A673 (cell line): ENCODE data around the gene EEFSEC. TPM values are rescaled to one million over a fixed set of nuclear protein-coding genes. Genes with fewer than 3 reads are reported as not detected.

ENCODE experiments used
- BruUV-seq: library from RNA; stranded (reverse); fragments of 400-500 nt; replicated peaks from 2 replicates; lab custom pipeline; 2021; lab: Mats Ljungman, UMichigan
- CTCF ChIA-PET: fragments of 300-600 bp; sonication (Branson Sonifier 250); formaldehyde crosslinking; loops from one replicate; lab custom pipeline; 2022; ENCODE audit warnings: antibody characterized with exemption; lab: Charles Lee
- POLR2A ChIA-PET: fragments of 300-600 bp; sonication (Branson Sonifier 250); formaldehyde crosslinking; loops from one replicate; lab custom pipeline; 2022; ENCODE audit warnings: antibody characterized with exemption; ENCODE audit not compliant: low non-redundant PET; lab: Charles Lee
- DNase-seq: peaks from one replicate; pipeline ENCODE4 v3.0.0-alpha.2; 2015; ENCODE audit warnings: low spot score
- H3K27ac ChIP-seq: fragments of 200-600 bp; sonication (generic); 2 replicates; pipeline ENCODE4 v1.5.1; 2016; ENCODE audit warnings: mixed run types, low read depth, mild to moderate bottlenecking, mixed read lengths, antibody characterized with exemption, low read length; ENCODE audit not compliant: poor library complexity, severe bottlenecking
- H3K27me3 ChIP-seq: fragments of 200-600 bp; sonication (generic); replicated peaks from 2 replicates; pipeline ENCODE4 v1.6.1; 2017; ENCODE audit warnings: mixed run types, low read depth, mild to moderate bottlenecking, mixed read lengths, antibody characterized with exemption, low read length; ENCODE audit not compliant: insufficient read depth, poor library complexity
- H3K36me3 ChIP-seq: fragments of 200-600 bp; sonication (generic); 2 replicates; pipeline ENCODE4 v1.6.1; 2016; ENCODE audit warnings: mixed run types, mild to moderate bottlenecking, mixed read lengths, antibody characterized with exemption, low read length; ENCODE audit not compliant: insufficient read depth, poor library complexity, severe bottlenecking
- H3K4me1 ChIP-seq: fragments of 200-600 bp; sonication (generic); 2 replicates; pipeline ENCODE4 v1.6.1; 2017; ENCODE audit warnings: mixed run types, mild to moderate bottlenecking, mixed read lengths, antibody characterized with exemption, low read length; ENCODE audit not compliant: insufficient read depth, poor library complexity, severe bottlenecking
- H3K4me3 ChIP-seq: fragments of 200-600 bp; sonication (generic); 2 replicates; pipeline ENCODE4 v1.5.1; 2016; ENCODE audit warnings: low read depth, mixed run types, mild to moderate bottlenecking, mixed read lengths, low read length; ENCODE audit not compliant: poor library complexity, severe bottlenecking
- H3K9me3 ChIP-seq: fragments of 200-600 bp; sonication (generic); 2 replicates; pipeline ENCODE4 v1.6.1; 2016; ENCODE audit warnings: mixed run types, low read depth, mild to moderate bottlenecking, mixed read lengths, antibody characterized with exemption, low read length; ENCODE audit not compliant: poor library complexity, severe bottlenecking
- CTCF ChIP-seq: fragments of 300-800, 200-600 bp; sonication (generic); conservative IDR thresholded peaks from 2 replicates; pipeline ENCODE4 v1.5.1; 2017; ENCODE audit warnings: low read depth, mild to moderate bottlenecking, antibody characterized with exemption, low read length, moderate library complexity, mixed read lengths
- EZH2 ChIP-seq: fragments of 200-600 bp; sonication (generic); IDR thresholded peaks from 2 replicates; pipeline ENCODE4 v1.6.1; 2017; ENCODE audit warnings: borderline replicate concordance, low read depth, mild to moderate bottlenecking, mixed read lengths, antibody characterized with exemption, low read length; ENCODE audit not compliant: poor library complexity, severe bottlenecking
- intact Hi-C: fragments of 100-400 bp; cut with micrococcal nuclease; formaldehyde crosslinking; loops from one replicate; pipeline ENCODE4 v1.10.0; 2022; ENCODE audit not compliant: unreplicated experiment
- total RNA-seq: library from RNA; stranded (reverse); gene quantifications from 2 replicates; pipeline ENCODE4 v1.2.3, GENCODE V29; 2021

EEFSEC gene
- total RNA-seq, 1 experiment from 2014 or later: 19.7 TPM

- peaks cover 9% of the 10 kb centered on the region for H3K4me1 ChIP-seq
- H3K36me3 ChIP-seq: no peaks in the 10 kb centered on the region
- intact Hi-C loops: no loop called here
- ChIA-PET CTCF (no interaction called here), POLR2A (no interaction called here)
- H3K4me3 ChIP-seq: no peak overlapping the region
- H3K27ac ChIP-seq: no peak overlapping the region
- no TSS peak for BruUV-seq
- no peaks in the 10 kb centered on the region for H3K27me3 ChIP-seq
- DNase-seq: no peak
- H3K9me3 ChIP-seq: peaks cover 11% of the 10 kb centered on the region
- TF ChIP-seq CTCF (no peak), EZH2 (no peak)
Observed at GRCh38 chr3:128263118-128263517, 109.8 kb downstream of the EEFSEC start.

GRCh38 chr3:128263946-128264345 is 110.7 kb downstream of the EEFSEC start:
- ChIA-PET CTCF (no interaction called here), POLR2A (no interaction called here)
- DNase-seq: no peak

GRCh38 chr3:128266453-128266852 is 113.2 kb downstream of the EEFSEC start:
- H3K4me3 ChIP-seq: no peak overlapping the region
- intact Hi-C loops: no loop called here
- ChIA-PET CTCF (no interaction called here), POLR2A (no interaction called here)
- no peaks in the 10 kb centered on the region for H3K27me3 ChIP-seq
- peaks cover 9% of the 10 kb centered on the region for H3K4me1 ChIP-seq
- H3K27ac ChIP-seq: no peak overlapping the region
- no TSS peak for BruUV-seq
- DNase-seq: peak; percentile 39
- TF ChIP-seq EZH2 (no peak), CTCF (no peak)
- no peaks in the 10 kb centered on the region for H3K36me3 ChIP-seq
- no peaks in the 10 kb centered on the region for H3K9me3 ChIP-seq

More at GRCh38 chr3:128263946-128264345, 110.7 kb downstream of the EEFSEC start:
- Histone ChIP-seq H3K36me3 (no peaks in the 10 kb centered on the region), H3K4me1 (peaks cover 9% of the 10 kb centered on the region), H3K27me3 (no peaks in the 10 kb centered on the region), H3K9me3 (peaks cover 11% of the 10 kb centered on the region), H3K27ac (no peak overlapping the region), H3K4me3 (no peak overlapping the region)
- intact Hi-C loops: no loop called here
- no TSS peak for BruUV-seq
- no peak for TF ChIP-seq CTCF
- no peak for TF ChIP-seq EZH2
